GM12891 (cell line): ENCODE data around the gene HCN4.

ENCODE experiments used
- PAX5 ChIP-seq: IDR thresholded peaks from 2 replicates; pipeline ENCODE4 v1.6.1; 2011; ENCODE audit warnings: low read length, moderate library complexity, mild to moderate bottlenecking; ENCODE audit not compliant: insufficient read depth, severe bottlenecking
- POLR2A ChIP-seq: IDR thresholded peaks from 2 replicates; pipeline ENCODE4 v1.6.1; 2011; ENCODE audit warnings: low read depth, low read length, control low read depth
- POLR2AphosphoS5 ChIP-seq: IDR thresholded peaks from 2 replicates; pipeline ENCODE4 v1.6.1; 2011; ENCODE audit warnings: low read depth, low read length, control low read depth
- TAF1 ChIP-seq: IDR thresholded peaks from 2 replicates; pipeline ENCODE4 v1.6.1; 2011; ENCODE audit warnings: low read depth, low read length, control low read depth

DNA sequence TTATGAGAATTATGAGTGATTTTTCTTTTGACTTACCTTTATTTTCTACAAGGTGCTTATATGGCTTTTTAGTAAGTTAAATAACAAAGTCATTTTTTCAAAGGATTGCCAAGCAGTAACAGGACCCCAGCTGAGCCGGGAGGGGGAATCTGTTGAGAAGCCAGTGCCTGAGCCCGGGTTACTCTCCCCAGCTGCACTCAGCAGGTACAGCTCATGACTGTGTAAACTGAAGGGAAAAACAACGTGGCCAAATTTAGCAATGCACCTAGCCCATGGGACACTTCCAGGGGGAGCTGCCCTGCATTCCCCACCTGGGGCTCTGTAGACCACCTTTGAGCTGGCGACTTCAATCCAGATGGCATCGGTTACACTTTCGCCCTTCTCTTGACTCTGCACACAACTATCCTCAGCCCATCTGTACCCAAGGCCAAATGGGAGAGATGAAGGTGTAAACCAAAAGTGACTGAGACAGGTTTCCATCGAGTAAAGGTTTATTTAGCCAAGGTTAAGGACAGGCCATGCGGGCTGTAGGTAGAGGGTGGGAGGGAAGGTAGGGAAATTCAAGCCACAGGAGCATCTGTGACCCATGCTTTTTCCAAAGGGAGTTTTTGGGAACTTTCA lies 18.2 kb upstream of the HCN4 start:
- TF ChIP-seq POLR2AphosphoS5 (no peak), POLR2A (no peak), TAF1 (no peak), PAX5 (no peak)
